Panc1 (cell line): Measurements from ENCODE around the gene MAGI2. TPM values are rescaled to one million over a fixed set of nuclear protein-coding genes. Genes with fewer than 3 reads are reported as not detected.

ENCODE experiments used
- ATAC-seq: fragments of 200-7000 bp; cut with Tn5 transposase; 2 replicates; pipeline ENCODE4 v1.9.1; 2020; ENCODE audit warnings: mild to moderate bottlenecking, moderate library complexity
- BruUV-seq: library from RNA; stranded (reverse); fragments of 400-500 nt; replicated peaks from 2 replicates; lab custom pipeline; 2021; lab: Mats Ljungman, UMichigan
- CTCF ChIA-PET: fragments of 300-600 bp; sonication (Branson Sonifier 250); formaldehyde crosslinking; loops from one replicate; lab custom pipeline; 2022; ENCODE audit warnings: antibody characterized with exemption; lab: Charles Lee
- POLR2A ChIA-PET: fragments of 300-600 bp; sonication (Branson Sonifier 250); formaldehyde crosslinking; loops from one replicate; lab custom pipeline; 2022; ENCODE audit warnings: antibody characterized with exemption; lab: Charles Lee
- DNase-seq: peaks from one replicate; pipeline ENCODE4 v3.0.0-alpha.2; 2010; ENCODE audit warnings: low read depth, low spot score
- H3K27ac ChIP-seq: 2 replicates; pipeline ENCODE4 v1.5.1; 2011; ENCODE audit warnings: mild to moderate bottlenecking, low read length, inconsistent platforms
- H3K27me3 ChIP-seq: fragments of 200-500 bp; sonication (Bioruptor generic); 2 replicates; pipeline ENCODE4 v1.6.0; 2014; ENCODE audit warnings: low read length, inconsistent platforms; ENCODE audit not compliant: control insufficient read depth, insufficient read depth
- H3K36me3 ChIP-seq: fragments of 200-500 bp; sonication (Bioruptor generic); 2 replicates; pipeline ENCODE4 v1.5.1; 2014; ENCODE audit warnings: inconsistent platforms, mild to moderate bottlenecking, low read length, moderate library complexity; ENCODE audit not compliant: control insufficient read depth, insufficient read depth
- H3K4me1 ChIP-seq: 2 replicates; pipeline ENCODE4 v1.5.1; 2011; ENCODE audit warnings: inconsistent platforms, mild to moderate bottlenecking, low read length, moderate library complexity; ENCODE audit not compliant: control insufficient read depth, insufficient read depth
- H3K4me3 ChIP-seq, 2 experiments: 2 replicates each; pipeline ENCODE4 v1.5.1; 2011 to 2012; ENCODE audit warnings: low read depth in 2 of 2, low read length in 2 of 2, mild to moderate bottlenecking in 2 of 2, inconsistent platforms in 1 of 2, moderate library complexity in 1 of 2
- H3K9me3 ChIP-seq: fragments of 200-500 bp; sonication (Bioruptor generic); 2 replicates; pipeline ENCODE4 v1.5.1; 2014; ENCODE audit warnings: low read depth, mild to moderate bottlenecking, inconsistent platforms, low read length, moderate library complexity; ENCODE audit not compliant: control insufficient read depth, insufficient read depth
- CTCF ChIP-seq: fragments of 450-650 bp; IDR thresholded peaks from 2 replicates; pipeline ENCODE4 v1.5.1; 2017; ENCODE audit warnings: mild to moderate bottlenecking
- POLR2AphosphoS5 ChIP-seq: IDR thresholded peaks from 2 replicates; pipeline ENCODE4 v1.6.1; 2012; ENCODE audit warnings: mild to moderate bottlenecking, low read depth, low read length, moderate library complexity
- REST ChIP-seq, 2 experiments: IDR thresholded peaks; 2 replicates each; pipeline ENCODE4 v1.6.1; 2011 to 2012; ENCODE audit warnings: low read depth in 2 of 2, control low read depth in 1 of 2, low read length in 1 of 2, mild to moderate bottlenecking in 1 of 2, moderate library complexity in 1 of 2; ENCODE audit not compliant: insufficient read depth in 1 of 2
- SIN3A ChIP-seq: IDR thresholded peaks from 2 replicates; pipeline ENCODE4 v1.6.1; 2012; ENCODE audit warnings: low read depth, mild to moderate bottlenecking, low read length, moderate library complexity, borderline replicate concordance; ENCODE audit not compliant: insufficient read depth
- TCF7L2 ChIP-seq: IDR thresholded peaks from 2 replicates; pipeline ENCODE4 v1.6.1; 2011; ENCODE audit warnings: mild to moderate bottlenecking, low read depth, low read length, inconsistent platforms
- in situ Hi-C: cut with HindIII; loops from 2 replicates; pipeline ENCODE4 v1.10.0; 2016; ENCODE audit warnings: low sequenced_read_pairs, low pct_unique_long_range_greater_than_20kb
- intact Hi-C: fragments of 100-400 bp; cut with micrococcal nuclease; formaldehyde crosslinking; loops from one replicate; pipeline ENCODE4 v1.10.0; 2022; ENCODE audit not compliant: unreplicated experiment
- total RNA-seq: library from RNA; stranded (reverse); gene quantifications from one replicate; pipeline ENCODE4 v1.2.1, GENCODE V29; 2021; ENCODE audit not compliant: unreplicated experiment

The MAGI2 gene
- total RNA-seq, 1 experiment from 2014 or later, result 5.4 TPM

- no peak overlapping the region for H3K4me3 ChIP-seq
- no peak for TF ChIP-seq REST (IDR thresholded peaks at IDR 0.05; ENCODE audit: insufficient read depth in 1 of 2, low read depth in 2 of 2, low read length in 1 of 2)
- TF ChIP-seq CTCF, result no peak
- TF ChIP-seq POLR2AphosphoS5, result no peak
- no peak for TF ChIP-seq TCF7L2
- no peak for TF ChIP-seq SIN3A
- in situ Hi-C loops (no loop called here), intact Hi-C loops (no loop called here)
- H3K27me3 ChIP-seq, result no peaks in the 10 kb centered on the region
- ATAC-seq (no peak), DNase-seq (no peak)
- H3K4me1 ChIP-seq, result no peaks in the 10 kb centered on the region
- CTCF ChIA-PET, result no interaction called here
- H3K9me3 ChIP-seq, result no peaks in the 10 kb centered on the region
- POLR2A ChIA-PET, result no interaction called here
- H3K27ac ChIP-seq, result no peak overlapping the region
- no peaks in the 10 kb centered on the region for H3K36me3 ChIP-seq
- no TSS peak for BruUV-seq
These were observed 1386.9 kb downstream of the MAGI2 start for GRCh38 chr7:78066599-78066998.

- no TSS peak for BruUV-seq
- in situ Hi-C loops (no loop called here), intact Hi-C loops (no loop called here)
- Histone ChIP-seq H3K4me1 (no peaks in the 10 kb centered on the region), H3K9me3 (no peaks in the 10 kb centered on the region), H3K36me3 (no peaks in the 10 kb centered on the region), H3K27ac (no peak overlapping the region), H3K4me3 (no peak overlapping the region), H3K27me3 (peaks cover 6% of the 10 kb centered on the region; the same call in 1 of the 2 replicates)
- no peak for TF ChIP-seq TCF7L2
- no peak for TF ChIP-seq POLR2AphosphoS5
- TF ChIP-seq CTCF, result no peak
- TF ChIP-seq REST (IDR thresholded peaks at IDR 0.05; ENCODE audit: insufficient read depth in 1 of 2, low read depth in 2 of 2, low read length in 1 of 2), result no peak
- ChIA-PET CTCF (no interaction called here), POLR2A (no interaction called here)
- ATAC-seq, result no peak
- no peak for DNase-seq
These were observed 1389.7 kb downstream of the MAGI2 start for GRCh38 chr7:78063758-78064157.
